ENCODE measurements around the gene SHPK. TPM values are rescaled to one million over a fixed set of nuclear protein-coding genes. Genes with fewer than 3 reads are reported as not detected.

The SHPK gene
- total RNA-seq, 2 donors from 2014 or later, result 35.2 to 46.4 TPM

GRCh38 chr17:3626831-3627768 is 8.9 kb downstream of the SHPK start:
- H3K27ac ChIP-seq (ENCODE audit: low read depth, low read length), result no peak overlapping the region
- DNase-seq, result no peak
- no peak overlapping the region for H3K27ac Mint-ChIP-seq
- H3K9me3 ChIP-seq (ENCODE audit: control insufficient read depth, low read length), result no peaks in the 10 kb centered on the region
- peaks cover 70% of the 10 kb centered on the region for H3K36me3 Mint-ChIP-seq (ENCODE audit: low read depth)
- no peak for TF ChIP-seq CTCF (conservative IDR thresholded peaks at IDR 0.05)
- H3K9me3 Mint-ChIP-seq, result no peaks in the 10 kb centered on the region
- no peak overlapping the region for H3K4me3 Mint-ChIP-seq
- no peaks in the 10 kb centered on the region for H3K4me1 Mint-ChIP-seq
- H3K9ac ChIP-seq (ENCODE audit: extremely low read depth, low read length, poor library complexity, severe bottlenecking), result no peak overlapping the region
- no peaks in the 10 kb centered on the region for H3K4me1 ChIP-seq (ENCODE audit: control insufficient read depth, insufficient read depth, low read length)
- no peaks in the 10 kb centered on the region for H3K27me3 Mint-ChIP-seq (ENCODE audit: insufficient read depth)
- H3K4me3 ChIP-seq (ENCODE audit: low read length), result no peak overlapping the region
- no peaks in the 10 kb centered on the region for H3K27me3 ChIP-seq (ENCODE audit: control insufficient read depth, insufficient read depth, low read length, poor library complexity, severe bottlenecking)
- 88 to 93% methylated on average over 12 to 16 of the region's 16 CpGs for WGBS, 2 experiments (ENCODE audit: insufficient coverage in 1 of 2, insufficient read length in 1 of 2)
- peaks cover 66% of the 10 kb centered on the region for H3K36me3 ChIP-seq (ENCODE audit: control insufficient read depth, insufficient read depth, low read length)

GRCh38 chr17:3622977-3623594 is 13.0 kb downstream of the SHPK start:
- Mint-ChIP-seq H3K36me3 (ENCODE audit: low read depth) (peaks cover 75% of the 10 kb centered on the region), H3K27me3 (ENCODE audit: insufficient read depth) (no peaks in the 10 kb centered on the region)
- no peak for DNase-seq

More at GRCh38 chr17:3622977-3623594, 13.0 kb downstream of the SHPK start:
- Mint-ChIP-seq H3K27ac (no peak overlapping the region), H3K4me3 (no peak overlapping the region), H3K4me1 (no peaks in the 10 kb centered on the region), H3K9me3 (peaks cover 2% of the 10 kb centered on the region)
- H3K27me3 ChIP-seq (ENCODE audit: control insufficient read depth, insufficient read depth, low read length, poor library complexity, severe bottlenecking), result no peaks in the 10 kb centered on the region
- 95 to 97% methylated on average over 14 to 16 of the region's 16 CpGs for WGBS, 2 experiments (ENCODE audit: insufficient coverage in 1 of 2, insufficient read length in 1 of 2)
- no peak for TF ChIP-seq CTCF (conservative IDR thresholded peaks at IDR 0.05)
- H3K9me3 ChIP-seq (ENCODE audit: control insufficient read depth, low read length), result peaks cover 8% of the 10 kb centered on the region
- H3K4me3 ChIP-seq (ENCODE audit: low read length), result no peak overlapping the region
- no peaks in the 10 kb centered on the region for H3K4me1 ChIP-seq (ENCODE audit: control insufficient read depth, insufficient read depth, low read length)
- no peak overlapping the region for H3K27ac ChIP-seq (ENCODE audit: low read depth, low read length)
- H3K9ac ChIP-seq (ENCODE audit: extremely low read depth, low read length, poor library complexity, severe bottlenecking), result no peak overlapping the region
- peaks cover 76% of the 10 kb centered on the region for H3K36me3 ChIP-seq (ENCODE audit: control insufficient read depth, insufficient read depth, low read length)
